Measurements from ENCODE around the gene ARID3C. TPM values are rescaled to one million over a fixed set of nuclear protein-coding genes. Genes with fewer than 3 reads are reported as not detected.

ARID3C gene
- total and polyA plus RNA-seq, 2 experiments from 2014 or later, result 0.49 TPM; not detected in 1

GRCh38 chr9:34656992-34657391, 28.1 kb upstream of the ARID3C start:
- Mint-ChIP-seq H3K36me3 (ENCODE audit: low read depth) (no peaks in the 10 kb centered on the region), H3K9me3 (no peaks in the 10 kb centered on the region; the same call in 2 of the 3 replicates), H3K4me1 (peaks cover 29% of the 10 kb centered on the region), H3K27me3 (ENCODE audit: insufficient read depth, low read depth, poor library complexity) (peaks cover 22% of the 10 kb centered on the region), H3K4me3 (no peak overlapping the region), H3K27ac (no peak overlapping the region)
- ATAC-seq (no peak), DNase-seq (ENCODE audit: low spot score) (no peak)
- peaks cover 16% of the 10 kb centered on the region for H3K4me1 ChIP-seq (ENCODE audit: insufficient read depth)
- H3K27ac ChIP-seq (ENCODE audit: low read depth), result no peak overlapping the region
- H3K27me3 ChIP-seq (ENCODE audit: insufficient read depth), result no peaks in the 10 kb centered on the region
- 0 out of 2 replicates have a peak, but pooled peaks cover 4% of the 10 kb centered on the region for H3F3A ChIP-seq (replicated peaks; ENCODE audit: low read depth)
- TF ChIP-seq JUNB (IDR thresholded peaks at IDR 0.05; ENCODE audit: unreplicated experiment), result no peak
- no peak for TF ChIP-seq CREB1 (CRISPR knock-in tag; IDR thresholded peaks at IDR 0.05; ENCODE audit: low read depth)
- TF ChIP-seq CTCF (conservative IDR thresholded peaks at IDR 0.05; ENCODE audit: low read depth in 2 of 2), result no peak
- TF ChIP-seq ETS1 (IDR thresholded peaks at IDR 0.05), result no peak
- TF ChIP-seq EZH2phosphoT487 (IDR thresholded peaks at IDR 0.05; ENCODE audit: unreplicated experiment), result no peak
- no peak for TF ChIP-seq NANOG (IDR thresholded peaks at IDR 0.05; ENCODE audit: borderline replicate concordance)
- TF ChIP-seq POLR2AphosphoS5 (IDR thresholded peaks at IDR 0.05; ENCODE audit: low read depth), result no peak
- TF ChIP-seq ZNF114 (CRISPR knock-in tag; IDR thresholded peaks at IDR 0.05), result no peak
- TF ChIP-seq REST (IDR thresholded peaks at IDR 0.05; ENCODE audit: unreplicated experiment), result no peak
- TF ChIP-seq ZNF462 (CRISPR knock-in tag; IDR thresholded peaks at IDR 0.05), result no peak
- TF ChIP-seq STAT1 (IDR thresholded peaks at IDR 0.05; ENCODE audit: unreplicated experiment), result no peak
- no peak for TF ChIP-seq EZH2 (IDR thresholded peaks at IDR 0.05; ENCODE audit: low read depth, unreplicated experiment)
- no peak for TF ChIP-seq ZNF331 (CRISPR knock-in tag; IDR thresholded peaks at IDR 0.05; ENCODE audit: low read depth)
- no peak overlapping the region for H3K4me3 ChIP-seq
- H3K36me3 ChIP-seq (ENCODE audit: insufficient read depth), result no peaks in the 10 kb centered on the region
- H3K79me2 ChIP-seq (replicated peaks; ENCODE audit: insufficient read depth), result no peaks in the 10 kb centered on the region
- no peaks in the 10 kb centered on the region; the same call in 1 of the 2 replicates for H4K20me1 ChIP-seq (replicated peaks; ENCODE audit: insufficient read depth)
- H3K9me2 ChIP-seq (ENCODE audit: insufficient read depth), result no peaks in the 10 kb centered on the region
- H2AFZ ChIP-seq, result no peak overlapping the region
- H3K4me2 ChIP-seq, result no peak overlapping the region

All from GM23338 (cell line).